Calu3 (cell line): ENCODE results near the gene HNRNPLL. TPM values are rescaled to one million over a fixed set of nuclear protein-coding genes. Genes with fewer than 3 reads are reported as not detected.
"Not testable (repeated sequence)": the region's sequence is repeated elsewhere in the genome, so short reads cannot be mapped to it uniquely, and the experiment has no call there.

Experiments
- BruUV-seq: library from RNA; stranded (reverse); fragments of 400-500 nt; replicated peaks from 2 replicates; lab custom pipeline; 2021; lab: Mats Ljungman, UMichigan
- CTCF ChIA-PET: fragments of 300-600 bp; sonication (Branson Sonifier 250); formaldehyde crosslinking; loops from one replicate; lab custom pipeline; 2022; ENCODE audit warnings: antibody characterized with exemption; lab: Charles Lee
- DNase-seq: peaks from one replicate; pipeline ENCODE4 v3.0.0; 2022
- H3K27ac Mint-ChIP-seq: one replicate; pipeline ENCODE4 v1.8.0; 2022; ENCODE audit warnings: mixed read lengths; ENCODE audit not compliant: unreplicated experiment
- H3K27me3 Mint-ChIP-seq: one replicate; pipeline ENCODE4 v1.8.0; 2022; ENCODE audit warnings: mixed read lengths; ENCODE audit not compliant: unreplicated experiment
- H3K36me3 Mint-ChIP-seq: one replicate; pipeline ENCODE4 v1.8.0; 2022; ENCODE audit warnings: mild to moderate bottlenecking, moderate library complexity, mixed read lengths; ENCODE audit not compliant: insufficient read depth, unreplicated experiment
- H3K4me1 Mint-ChIP-seq: one replicate; pipeline ENCODE4 v1.8.0; 2022; ENCODE audit warnings: mild to moderate bottlenecking, low read depth, mixed read lengths; ENCODE audit not compliant: unreplicated experiment
- H3K4me3 Mint-ChIP-seq: one replicate; pipeline ENCODE4 v1.8.0; 2022; ENCODE audit warnings: mild to moderate bottlenecking, low read depth, moderate library complexity, mixed read lengths; ENCODE audit not compliant: unreplicated experiment
- H3K9me3 Mint-ChIP-seq: one replicate; pipeline ENCODE4 v1.8.0; 2022; ENCODE audit warnings: low read depth, mixed read lengths; ENCODE audit not compliant: unreplicated experiment
- CTCF ChIP-seq: fragments of 200-600 bp; IDR thresholded peaks from one replicate; pipeline ENCODE4 v1.8.0; 2022; ENCODE audit warnings: antibody characterized with exemption; ENCODE audit not compliant: unreplicated experiment
- intact Hi-C: fragments of 100-400 bp; cut with micrococcal nuclease; formaldehyde crosslinking; loops from one replicate; pipeline ENCODE4 v1.10.0; 2022; ENCODE audit not compliant: unreplicated experiment
- total RNA-seq: library from RNA; stranded (reverse); gene quantifications from 2 replicates; pipeline ENCODE4 v1.2.3, GENCODE V29; 2022

Gene HNRNPLL
- total RNA-seq, 1 experiment from 2014 or later = 47.6 TPM

DNA sequence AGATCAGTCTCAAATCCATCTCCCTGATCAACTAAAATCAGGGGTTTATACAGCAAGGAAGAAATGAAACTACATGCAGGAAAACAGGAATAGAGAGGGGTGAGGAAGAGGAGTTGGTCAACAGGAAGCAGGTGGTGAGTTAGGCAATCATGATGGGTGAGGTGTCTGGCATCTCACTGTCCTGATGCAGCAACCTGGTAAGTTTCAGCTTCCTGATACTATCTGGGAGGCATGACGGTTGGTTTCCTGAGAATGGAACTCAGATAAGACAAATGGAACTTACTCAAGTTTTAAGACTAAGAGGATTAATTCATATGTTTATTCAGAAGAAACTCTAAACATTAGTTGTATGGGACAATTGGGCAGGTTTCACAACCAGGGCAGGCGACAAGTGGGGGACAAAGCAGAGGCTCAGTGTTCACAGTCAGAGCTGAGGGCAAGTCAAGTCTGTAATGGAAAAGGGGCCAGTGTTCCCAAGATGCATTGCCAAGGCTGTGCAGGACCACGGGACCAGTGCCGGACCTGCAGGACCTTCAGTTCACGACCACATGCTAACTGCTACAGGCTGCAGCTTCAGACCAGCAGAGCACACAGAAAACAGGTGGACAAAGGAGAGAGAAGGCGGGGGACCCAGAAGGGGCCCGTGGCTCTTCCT is 45.5 kb upstream of the HNRNPLL start:
- Mint-ChIP-seq H3K27ac (no peak overlapping the region), H3K27me3 (peaks cover 36% of the 10 kb centered on the region), H3K9me3 (no peaks in the 10 kb centered on the region), H3K36me3 (no peaks in the 10 kb centered on the region), H3K4me3 (no peak overlapping the region), H3K4me1 (no peaks in the 10 kb centered on the region)
- no peak for DNase-seq
- BruUV-seq = no TSS peak
- CTCF ChIA-PET = interaction anchor here (0.6 kb wide), 1 partner anchor 94 kb away, joined by 3 read pairs; no protein-coding TSS in a partner anchor
- TF ChIP-seq CTCF = no peak
- intact Hi-C loops = no loop called here

DNA sequence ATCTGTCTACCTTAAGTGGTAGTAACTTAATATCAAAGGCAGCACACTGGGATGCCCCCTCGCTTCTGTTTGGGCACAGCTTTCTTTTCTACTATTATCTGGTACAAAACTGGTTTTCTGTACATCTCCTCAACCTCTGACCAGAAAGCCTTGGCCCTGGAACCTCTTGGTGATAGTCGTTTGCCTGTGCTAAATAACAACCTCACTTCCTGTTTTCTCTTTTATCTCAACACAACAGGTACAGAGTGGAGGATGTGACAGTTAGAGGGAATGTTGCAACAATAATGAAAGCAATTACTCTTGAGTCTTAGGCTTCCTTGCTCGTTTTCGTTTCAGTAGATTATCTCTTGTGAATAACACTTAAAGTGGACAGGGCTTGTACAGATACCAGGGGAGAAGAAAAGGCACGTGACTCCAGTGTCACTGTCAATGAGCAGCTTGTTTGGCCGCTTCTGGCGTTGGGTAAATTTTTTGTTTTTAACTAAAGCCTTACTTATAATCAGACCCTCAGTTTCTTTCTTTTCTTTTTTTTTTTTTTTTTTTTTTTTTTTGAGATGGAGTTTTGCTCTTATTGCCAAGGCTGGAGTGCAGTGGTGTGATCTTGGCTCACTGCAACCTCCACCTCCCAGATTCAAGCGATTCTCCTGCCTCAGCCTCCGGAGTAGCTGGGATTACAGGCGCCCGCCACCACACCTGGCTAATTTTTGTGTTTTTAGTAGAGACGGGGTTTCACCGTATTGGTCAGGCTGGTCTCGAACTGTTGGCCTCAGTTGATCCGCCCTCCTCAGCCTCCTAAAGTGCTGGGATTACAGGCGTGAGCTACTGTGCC is 41.2 kb upstream of the HNRNPLL start:
- H3K9me3 Mint-ChIP-seq, CTCF ChIA-PET, H3K36me3 Mint-ChIP-seq, DNase-seq, intact Hi-C loops, BruUV-seq, H3K4me1 Mint-ChIP-seq, H3K4me3 Mint-ChIP-seq, H3K27ac Mint-ChIP-seq: not testable (repeated sequence)
- H3K27me3 Mint-ChIP-seq = peaks cover 16% of the 10 kb centered on the region

DNA sequence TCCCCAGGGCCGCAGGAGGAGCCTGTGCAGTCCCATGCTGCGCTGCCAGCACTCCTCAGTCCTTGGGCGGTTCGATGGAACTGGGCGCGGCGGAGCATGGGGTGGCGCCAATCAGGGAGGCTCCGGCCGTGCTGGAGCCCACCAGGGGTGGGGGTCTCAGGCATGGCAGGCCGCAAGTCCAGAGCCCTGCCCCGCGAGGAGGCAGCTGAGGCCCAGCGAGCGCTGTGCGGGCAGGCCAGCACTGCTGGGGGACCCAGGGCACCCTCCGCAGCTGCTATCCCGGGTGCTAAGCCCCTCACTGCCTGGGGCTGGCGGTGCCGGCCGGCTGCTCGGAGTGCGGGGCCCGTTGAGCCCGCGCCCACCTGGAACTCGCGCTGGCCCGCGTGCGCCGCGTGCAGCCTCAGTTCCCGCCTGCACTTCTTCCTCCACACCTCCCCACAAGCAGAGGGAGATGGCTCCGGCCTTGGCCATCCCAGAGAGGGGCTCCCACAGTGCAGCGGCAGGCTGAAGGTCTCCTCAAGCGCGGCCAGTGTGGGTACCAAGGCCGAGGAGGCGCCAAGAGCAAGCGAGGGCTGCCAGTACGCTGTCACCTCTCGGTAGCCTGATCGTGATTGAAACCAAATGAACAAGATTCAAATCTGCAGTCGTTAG is 40.4 kb upstream of the HNRNPLL start:
- no peaks in the 10 kb centered on the region for H3K9me3 Mint-ChIP-seq
- intact Hi-C loops = no loop called here
- CTCF ChIA-PET = no interaction called here

DNA sequence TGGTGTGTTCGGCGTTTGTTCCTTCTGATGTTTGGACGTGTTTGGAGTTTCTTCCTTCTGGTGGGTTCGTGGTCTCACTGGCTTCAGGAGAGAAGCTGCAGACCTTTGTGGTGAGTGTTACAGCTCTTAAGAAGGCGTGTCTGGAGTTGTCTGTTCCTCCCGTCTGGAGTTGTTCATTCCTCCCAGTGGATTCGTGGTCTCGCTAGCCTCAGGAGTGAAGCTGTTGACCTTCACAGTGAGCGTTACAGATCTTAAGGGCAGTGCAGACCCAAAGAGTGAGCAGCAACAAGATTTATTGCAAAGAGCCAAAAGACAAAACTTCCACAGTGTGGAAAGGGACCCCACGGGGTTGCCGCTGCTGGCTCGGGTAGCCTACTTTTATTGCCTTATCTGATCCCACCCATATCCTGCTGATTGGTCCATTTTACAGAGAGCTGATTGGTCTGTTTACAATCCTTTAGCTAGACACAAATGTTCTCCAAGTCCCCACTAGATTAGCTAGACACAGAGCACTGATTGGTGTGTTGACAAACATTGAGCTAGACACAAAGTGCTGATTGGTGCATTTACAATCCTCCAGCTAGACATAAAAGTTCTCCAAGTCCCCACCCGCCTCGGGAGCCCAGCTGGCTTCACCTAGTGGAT is 39.8 kb upstream of the HNRNPLL start:
- H3K9me3 Mint-ChIP-seq, H3K27me3 Mint-ChIP-seq, H3K4me1 Mint-ChIP-seq, intact Hi-C loops, H3K27ac Mint-ChIP-seq, H3K4me3 Mint-ChIP-seq, BruUV-seq, CTCF ChIA-PET, H3K36me3 Mint-ChIP-seq, DNase-seq: not testable (repeated sequence)

More for the DNA sequence above, 40.4 kb upstream of the HNRNPLL start:
- H3K4me1 Mint-ChIP-seq = no peaks in the 10 kb centered on the region
- H3K4me3 Mint-ChIP-seq = no peak overlapping the region
- no peak for DNase-seq
- no TSS peak for BruUV-seq
- TF ChIP-seq CTCF = no peak
- H3K27me3 Mint-ChIP-seq = peaks cover 8% of the 10 kb centered on the region
- no peaks in the 10 kb centered on the region for H3K36me3 Mint-ChIP-seq
- no peak overlapping the region for H3K27ac Mint-ChIP-seq

- intact Hi-C loops = no loop called here
- Mint-ChIP-seq H3K27me3 (no peaks in the 10 kb centered on the region), H3K9me3 (no peaks in the 10 kb centered on the region), H3K4me1 (no peaks in the 10 kb centered on the region), H3K27ac (no peak overlapping the region), H3K36me3 (no peaks in the 10 kb centered on the region), H3K4me3 (no peak overlapping the region)
- no peak for DNase-seq
- CTCF ChIA-PET = no interaction called here
- BruUV-seq = no TSS peak
- no peak for TF ChIP-seq CTCF
Observed at GRCh38 chr2:38636069-38636468, 33.3 kb upstream of the HNRNPLL start.
